Measurements from ENCODE around the gene BEND6. TPM values are rescaled to one million over a fixed set of nuclear protein-coding genes. Genes with fewer than 3 reads are reported as not detected.

BEND6 gene
- total RNA-seq, result not detected

- DNase-seq, result peak in 2 of 3 donors; percentile 48 to 51
- Histone ChIP-seq H3K27ac (peak within 1 kb of the TSS in 3 of 4 donors; percentile 39 to 55 (median 51)), H3K27me3 (no peaks in the 10 kb centered on the region), H3K4me3 (peak within 1 kb of the TSS; percentile 29 to 67 (median 58)), H3K36me3 (no peaks in the 10 kb centered on the region), H3K4me1 (peaks cover 0 to 22% (median 5%) of the 10 kb centered on the region in 4 donors), H3K9me3 (no peaks in the 10 kb centered on the region)
- TF ChIP-seq CTCF (IDR thresholded peaks at IDR 0.05), result no peak
- TF ChIP-seq POLR2A (IDR thresholded peaks at IDR 0.05), result no peak
These were observed at the start of gene BEND6 for GRCh38 chr6:56954403-56955170. Gene BEND6 (plus strand): TSS chr6:56955107. CDS start chr6:56981811, 26,704 bp downstream.

- no peak for TF ChIP-seq CTCF (IDR thresholded peaks at IDR 0.05)
- no peak for TF ChIP-seq POLR2A (IDR thresholded peaks at IDR 0.05)
- DNase-seq, result no peak
- no peak overlapping the region for H3K4me3 ChIP-seq
- no peaks in the 10 kb centered on the region for H3K27me3 ChIP-seq
- H3K36me3 ChIP-seq, result no peaks in the 10 kb centered on the region
- H3K27ac ChIP-seq, result no peak overlapping the region
- H3K4me1 ChIP-seq, result peaks cover 0 to 3% (median 0%) of the 10 kb centered on the region in 4 donors
- no peaks in the 10 kb centered on the region for H3K9me3 ChIP-seq
These were observed 49.5 kb upstream of the BEND6 start for GRCh38 chr6:56905378-56905777.

GRCh38 chr6:56906752-56907151 is 48.2 kb upstream of the BEND6 start:
- Histone ChIP-seq H3K4me1 (peaks cover 0 to 3% (median 0%) of the 10 kb centered on the region in 4 donors), H3K9me3 (no peaks in the 10 kb centered on the region), H3K4me3 (no peak overlapping the region), H3K36me3 (no peaks in the 10 kb centered on the region), H3K27me3 (no peaks in the 10 kb centered on the region), H3K27ac (no peak overlapping the region)
- TF ChIP-seq POLR2A (IDR thresholded peaks at IDR 0.05) (no peak), CTCF (IDR thresholded peaks at IDR 0.05) (no peak)
- no peak for DNase-seq

GRCh38 chr6:56909115-56909907 is 45.6 kb upstream of the BEND6 start:
- Histone ChIP-seq H3K4me1 (peaks cover 0 to 3% (median 0%) of the 10 kb centered on the region in 4 donors), H3K4me3 (no peak overlapping the region), H3K27me3 (no peaks in the 10 kb centered on the region), H3K36me3 (no peaks in the 10 kb centered on the region), H3K27ac (no peak overlapping the region), H3K9me3 (no peaks in the 10 kb centered on the region)
- no peak for DNase-seq
- no peak for TF ChIP-seq CTCF (IDR thresholded peaks at IDR 0.05)
- TF ChIP-seq POLR2A (IDR thresholded peaks at IDR 0.05), result no peak

- H3K27ac ChIP-seq, result no peak overlapping the region
- H3K27me3 ChIP-seq, result no peaks in the 10 kb centered on the region
- H3K9me3 ChIP-seq, result no peaks in the 10 kb centered on the region
- no peaks in the 10 kb centered on the region for H3K4me1 ChIP-seq
- H3K4me3 ChIP-seq, result no peak overlapping the region
- H3K36me3 ChIP-seq, result no peaks in the 10 kb centered on the region
- DNase-seq, result no peak
- TF ChIP-seq POLR2A (IDR thresholded peaks at IDR 0.05) (no peak), CTCF (IDR thresholded peaks at IDR 0.05) (no peak)
These were observed 43.1 kb upstream of the BEND6 start for GRCh38 chr6:56911847-56912246.
